Neural progenitor cell (in vitro differentiated cells): Measurements from ENCODE around the gene RALGAPA2.

Source experiments
- CTCF ChIP-seq: fragments of 200-600 bp; sonication (generic); IDR thresholded peaks from 2 replicates; pipeline ENCODE4 v1.5.1; 2017; ENCODE audit warnings: antibody characterized with exemption, mild to moderate bottlenecking
- EZH2 ChIP-seq: fragments of 200-600 bp; sonication (generic); IDR thresholded peaks from 2 replicates; pipeline ENCODE4 v1.6.1; 2017; ENCODE audit warnings: antibody characterized with exemption, mild to moderate bottlenecking, moderate library complexity

GRCh38 chr20:20733943-20734342 lies 21.5 kb upstream of the RALGAPA2 start:
- TF ChIP-seq CTCF (no peak), EZH2 (no peak)
